Common myeloid progenitor, CD34-positive (primary cell): ENCODE results near the gene HAPLN1.

ENCODE experiments used
- CTCF ChIA-PET: fragments of 350-600 bp; sonication (Branson Sonifier 250); formaldehyde crosslinking; loops from one replicate; lab custom pipeline; 2021; ENCODE audit warnings: antibody characterized with exemption; lab: Charles Lee
- POLR2A ChIA-PET: fragments of 350-600 bp; sonication (Branson Sonifier 250); formaldehyde crosslinking; loops from one replicate; lab custom pipeline; 2021; ENCODE audit warnings: antibody characterized with exemption; lab: Charles Lee
- DNase-seq, 3 donors: peaks; one replicate each; pipeline versions ENCODE4 v3.0.0 to v3.0.0-alpha.2; 2013
- H3K27ac ChIP-seq, 2 experiments: 1 replicate in 1 of 2; 2 replicates in 1 of 2; pipeline ENCODE4 v1.7.0; 2013; ENCODE audit warnings: inconsistent platforms in 2 of 2, low read length in 2 of 2, mild to moderate bottlenecking in 2 of 2, low read depth in 1 of 2, moderate library complexity in 1 of 2; ENCODE audit not compliant: severe bottlenecking in 2 of 2, insufficient read depth in 1 of 2, poor library complexity in 1 of 2
- H3K27me3 ChIP-seq, 5 experiments: replicated peaks in 2 of 5; 1 replicate in 3 of 5; 2 replicates in 2 of 5; pipeline versions ENCODE4 v1.6.1 to v1.7.0; 2013; ENCODE audit warnings: low read length in 4 of 5, mild to moderate bottlenecking in 2 of 5, moderate library complexity in 2 of 5, inconsistent platforms in 1 of 5; ENCODE audit not compliant: insufficient read depth in 5 of 5, control insufficient read depth in 4 of 5
- H3K36me3 ChIP-seq, 4 experiments: 1 replicate in 2 of 4; 2 replicates in 2 of 4; pipeline versions ENCODE4 v1.6.1 to v1.7.0; 2013; ENCODE audit warnings: low read length in 3 of 4, control low read depth in 1 of 4, mild to moderate bottlenecking in 1 of 4; ENCODE audit not compliant: control insufficient read depth in 4 of 4, insufficient read depth in 4 of 4
- H3K4me1 ChIP-seq, 4 experiments: 1 replicate in 3 of 4; 2 replicates in 1 of 4; pipeline versions ENCODE4 v1.6.1 to v1.7.1; 2013; ENCODE audit warnings: low read length in 3 of 4, mild to moderate bottlenecking in 3 of 4, control low read depth in 1 of 4, inconsistent platforms in 1 of 4, moderate library complexity in 1 of 4; ENCODE audit not compliant: control insufficient read depth in 4 of 4, insufficient read depth in 4 of 4; ENCODE audit errors: control extremely low read depth in 1 of 4
- H3K4me3 ChIP-seq, 7 experiments: 1 replicate in 4 of 7; 2 replicates in 3 of 7; pipeline versions ENCODE4 v1.5.1 to v1.7.0; 2013; ENCODE audit warnings: mild to moderate bottlenecking in 7 of 7, low read length in 6 of 7, moderate library complexity in 6 of 7, inconsistent platforms in 2 of 7, low read depth in 2 of 7, control low read depth in 1 of 7; ENCODE audit not compliant: insufficient read depth in 4 of 7, control insufficient read depth in 1 of 7; ENCODE audit errors: extremely low read depth in 1 of 7
- H3K9me3 ChIP-seq, 5 experiments: 1 replicate in 4 of 5; 2 replicates in 1 of 5; pipeline versions ENCODE4 v1.6.1 to v1.7.1; 2013; ENCODE audit warnings: low read length in 4 of 5, mild to moderate bottlenecking in 2 of 5, inconsistent platforms in 1 of 5, low read depth in 1 of 5, moderate library complexity in 1 of 5; ENCODE audit not compliant: control insufficient read depth in 4 of 5, insufficient read depth in 2 of 5; ENCODE audit errors: control extremely low read depth in 1 of 5
- WGBS: methylation state at CpG from one replicate; pipeline ENCODE4 v1.1.5; 2013; ENCODE audit not compliant: insufficient coverage; 5-methylcytosine and 5-hydroxymethylcytosine counted together

The HAPLN1 gene

GRCh38 chr5:83589786-83590185 is 130.9 kb downstream of the HAPLN1 start:
- Histone ChIP-seq H3K4me1 (no peaks in the 10 kb centered on the region), H3K27me3 (no peaks in the 10 kb centered on the region), H3K36me3 (no peaks in the 10 kb centered on the region), H3K4me3 (no peak overlapping the region), H3K27ac (no peak overlapping the region), H3K9me3 (no peaks in the 10 kb centered on the region)
- no peak for DNase-seq
- 88% methylated on average over 1 of the region's 1 CpG for WGBS
- CTCF ChIA-PET, result no interaction called here
- POLR2A ChIA-PET, result no interaction called here
